ENCODE measurements around the gene AMBP. TPM values are rescaled to one million over a fixed set of nuclear protein-coding genes. Genes with fewer than 3 reads are reported as not detected.

The AMBP gene
- total RNA-seq, 1 donor from 2014 or later: not detected

DNA sequence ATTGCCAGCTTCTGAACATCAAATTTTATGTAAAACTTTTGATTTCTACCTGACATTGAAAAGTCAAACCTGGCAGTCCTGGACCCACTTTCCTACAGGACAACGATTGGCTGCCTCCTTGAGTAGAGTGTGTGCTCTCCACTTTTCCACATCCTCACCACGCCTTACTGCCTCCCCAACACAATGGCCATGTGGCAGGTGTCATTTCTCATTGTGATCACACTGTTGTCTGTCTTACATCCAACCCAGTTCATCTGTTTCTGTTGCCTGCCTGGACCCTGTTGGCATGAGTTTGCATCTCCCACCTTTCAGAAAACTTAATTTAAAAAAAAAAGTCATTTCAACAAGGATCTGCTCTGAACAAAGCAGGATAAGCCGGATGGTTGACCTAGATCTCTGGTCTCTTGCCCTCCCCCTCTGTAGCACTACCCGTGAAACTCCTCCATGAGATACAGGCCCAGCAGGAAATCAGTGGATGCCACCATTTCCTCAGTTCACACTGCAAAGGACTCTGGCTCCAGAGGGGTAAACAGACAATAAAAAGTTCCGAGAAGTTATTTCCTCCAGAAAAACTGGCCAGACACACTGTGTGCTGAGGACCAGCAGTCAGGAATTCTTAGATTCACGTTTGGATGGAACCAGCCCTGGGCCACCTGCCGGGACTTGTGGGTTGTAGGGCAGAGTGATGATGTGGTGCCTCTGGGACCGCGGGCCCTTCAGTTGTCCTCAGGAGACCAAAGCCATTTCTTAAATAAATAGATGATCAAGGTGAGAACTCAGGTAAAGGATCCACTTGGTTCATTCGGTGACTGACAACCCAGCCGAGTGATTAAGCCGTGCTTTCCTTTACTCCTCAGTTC is 48.6 kb downstream of the AMBP start:
- DNase-seq (ENCODE audit: low read depth) (no peak), FAIRE-seq (no peak)
- H3K36me3 ChIP-seq (ENCODE audit: control insufficient read depth, insufficient read depth, low read length): peaks cover 6% of the 10 kb centered on the region
- no peak overlapping the region for H3K4me3 ChIP-seq (ENCODE audit: low read depth, low read length)
- no peaks in the 10 kb centered on the region for H3K27me3 ChIP-seq (ENCODE audit: control insufficient read depth, insufficient read depth, low read length)
- TF ChIP-seq, protein P1, sequence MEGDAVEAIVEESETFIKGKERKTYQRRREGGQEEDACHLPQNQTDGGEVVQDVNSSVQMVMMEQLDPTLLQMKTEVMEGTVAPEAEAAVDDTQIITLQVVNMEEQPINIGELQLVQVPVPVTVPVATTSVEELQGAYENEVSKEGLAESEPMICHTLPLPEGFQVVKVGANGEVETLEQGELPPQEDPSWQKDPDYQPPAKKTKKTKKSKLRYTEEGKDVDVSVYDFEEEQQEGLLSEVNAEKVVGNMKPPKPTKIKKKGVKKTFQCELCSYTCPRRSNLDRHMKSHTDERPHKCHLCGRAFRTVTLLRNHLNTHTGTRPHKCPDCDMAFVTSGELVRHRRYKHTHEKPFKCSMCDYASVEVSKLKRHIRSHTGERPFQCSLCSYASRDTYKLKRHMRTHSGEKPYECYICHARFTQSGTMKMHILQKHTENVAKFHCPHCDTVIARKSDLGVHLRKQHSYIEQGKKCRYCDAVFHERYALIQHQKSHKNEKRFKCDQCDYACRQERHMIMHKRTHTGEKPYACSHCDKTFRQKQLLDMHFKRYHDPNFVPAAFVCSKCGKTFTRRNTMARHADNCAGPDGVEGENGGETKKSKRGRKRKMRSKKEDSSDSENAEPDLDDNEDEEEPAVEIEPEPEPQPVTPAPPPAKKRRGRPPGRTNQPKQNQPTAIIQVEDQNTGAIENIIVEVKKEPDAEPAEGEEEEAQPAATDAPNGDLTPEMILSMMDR (IDR thresholded peaks at IDR 0.05; ENCODE audit: insufficient read depth, low read length, severe bottlenecking): no peak

- Histone ChIP-seq H3K36me3 (ENCODE audit: control insufficient read depth, insufficient read depth, low read length) (peaks cover 6% of the 10 kb centered on the region), H3K4me3 (ENCODE audit: low read depth, low read length) (no peak overlapping the region), H3K27me3 (ENCODE audit: control insufficient read depth, insufficient read depth, low read length) (no peaks in the 10 kb centered on the region)
- TF ChIP-seq, protein P1 (IDR thresholded peaks at IDR 0.05; ENCODE audit: insufficient read depth, low read length, severe bottlenecking): no peak
- DNase-seq (ENCODE audit: low read depth): no peak
- no peak for FAIRE-seq
Measured at GRCh38 chr9:114028646-114029045, 49.5 kb downstream of the AMBP start.

DNA sequence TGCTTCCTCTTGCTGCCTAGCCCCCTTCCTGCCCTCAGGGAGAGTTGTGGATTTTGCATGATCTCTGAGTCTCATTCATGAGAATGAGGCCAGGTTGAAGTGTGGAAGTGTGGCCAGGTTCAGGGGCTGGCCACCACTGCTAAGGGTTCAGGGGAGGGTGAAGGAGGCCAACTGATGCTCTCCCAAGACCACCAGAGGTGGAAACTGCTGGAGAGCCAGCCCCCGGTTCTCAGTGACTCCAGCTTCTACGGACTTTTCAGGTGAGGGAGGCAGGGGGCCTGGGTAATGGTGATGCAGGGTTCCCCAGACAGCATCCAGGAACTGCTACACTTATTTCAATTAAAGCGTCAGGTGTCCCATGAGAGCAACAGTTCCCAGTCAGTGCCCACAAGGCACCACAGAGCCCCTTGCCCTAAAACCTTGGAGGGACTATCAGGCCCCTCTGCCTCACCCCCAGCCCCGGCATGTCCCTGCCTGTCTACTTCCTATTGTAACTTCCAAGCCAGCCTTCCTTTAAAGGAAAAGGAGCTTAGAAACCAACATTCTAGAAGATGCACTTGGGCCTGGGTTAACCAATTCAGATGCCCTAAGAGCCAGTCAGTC is 50.1 kb downstream of the AMBP start:
- Histone ChIP-seq H3K27me3 (ENCODE audit: control insufficient read depth, insufficient read depth, low read length) (no peaks in the 10 kb centered on the region), H3K36me3 (ENCODE audit: control insufficient read depth, insufficient read depth, low read length) (peaks cover 6% of the 10 kb centered on the region), H3K4me3 (ENCODE audit: low read depth, low read length) (no peak overlapping the region)
- TF ChIP-seq, protein P1 (IDR thresholded peaks at IDR 0.05; ENCODE audit: insufficient read depth, low read length, severe bottlenecking): no peak
- FAIRE-seq: no peak
- DNase-seq (ENCODE audit: low read depth): no peak

DNA sequence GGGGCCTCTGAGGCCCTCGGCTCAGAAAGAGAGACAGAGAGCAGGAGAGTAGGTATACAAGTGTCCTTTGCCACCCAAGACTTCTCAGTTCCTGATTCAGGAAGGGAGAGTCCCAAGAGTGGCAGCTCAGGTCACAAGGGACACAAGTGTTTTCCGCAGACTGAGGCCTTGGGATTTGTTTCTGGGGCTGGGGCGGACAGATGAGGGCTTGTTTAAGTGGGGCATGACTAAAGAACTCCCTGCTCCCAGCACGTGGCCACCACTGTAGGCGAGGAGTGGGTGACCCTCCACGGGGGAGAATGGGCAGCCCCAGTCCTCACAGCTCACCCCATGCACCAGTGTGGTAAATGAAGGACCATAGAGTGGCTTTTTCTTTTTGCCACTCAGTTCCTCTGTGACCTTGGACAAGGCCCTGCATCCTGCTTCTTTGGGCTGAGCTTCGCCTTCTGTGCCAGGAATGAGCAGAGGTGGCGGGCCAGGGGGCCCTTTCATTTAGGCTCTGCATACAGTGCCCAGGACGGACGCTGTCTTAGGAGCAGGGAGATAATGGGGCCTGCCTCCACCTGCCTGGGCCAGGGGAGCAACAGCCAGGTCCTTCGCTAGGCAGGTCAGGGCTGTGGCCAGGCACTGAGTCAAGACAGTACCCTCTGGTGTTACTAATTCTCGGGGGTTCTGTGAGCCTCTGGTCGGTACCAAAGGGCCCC is 50.8 kb downstream of the AMBP start:
- no peak for DNase-seq (ENCODE audit: low read depth)
- TF ChIP-seq, protein P1 (IDR thresholded peaks at IDR 0.05; ENCODE audit: insufficient read depth, low read length, severe bottlenecking): no peak
- Histone ChIP-seq H3K36me3 (ENCODE audit: control insufficient read depth, insufficient read depth, low read length) (peaks cover 5% of the 10 kb centered on the region), H3K4me3 (ENCODE audit: low read depth, low read length) (no peak overlapping the region), H3K27me3 (ENCODE audit: control insufficient read depth, insufficient read depth, low read length) (no peaks in the 10 kb centered on the region)
- no peak for FAIRE-seq

- Histone ChIP-seq H3K27me3 (ENCODE audit: control insufficient read depth, insufficient read depth, low read length) (no peaks in the 10 kb centered on the region), H3K36me3 (ENCODE audit: control insufficient read depth, insufficient read depth, low read length) (peaks cover 5% of the 10 kb centered on the region), H3K4me3 (ENCODE audit: low read depth, low read length) (no peak overlapping the region)
- TF ChIP-seq, protein P1 (IDR thresholded peaks at IDR 0.05; ENCODE audit: insufficient read depth, low read length, severe bottlenecking): no peak
- DNase-seq (ENCODE audit: low read depth) (no peak), FAIRE-seq (peak; percentile 64)
Measured at GRCh38 chr9:114026335-114026734, 51.8 kb downstream of the AMBP start.
